ENCODE measurements around the gene GSX2. TPM values are rescaled to one million over a fixed set of nuclear protein-coding genes. Genes with fewer than 3 reads are reported as not detected.

GSX2 gene
- total RNA-seq, 1 donor: not detected

DNA sequence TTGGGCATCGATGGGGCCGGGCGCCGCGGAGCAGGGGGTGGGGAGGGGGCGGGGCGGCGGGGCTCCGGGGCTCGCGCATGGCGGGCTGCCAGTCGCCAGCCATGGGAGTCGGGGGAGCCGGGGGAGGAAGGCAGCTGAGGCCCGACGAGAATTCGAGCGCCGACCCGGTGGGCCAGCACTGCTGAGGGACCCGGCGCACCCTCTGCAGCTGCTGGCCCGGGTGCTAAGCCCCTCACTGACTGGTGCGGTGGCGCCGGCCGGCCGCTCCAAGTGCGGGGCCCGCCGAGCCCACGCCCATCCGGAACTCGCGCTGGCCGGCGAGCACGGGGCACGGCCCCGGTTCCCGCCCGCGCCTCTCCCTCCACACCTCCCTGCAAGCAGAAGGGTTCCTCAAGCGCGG is 49.4 kb downstream of the GSX2 start:
- TF ChIP-seq, protein P1, sequence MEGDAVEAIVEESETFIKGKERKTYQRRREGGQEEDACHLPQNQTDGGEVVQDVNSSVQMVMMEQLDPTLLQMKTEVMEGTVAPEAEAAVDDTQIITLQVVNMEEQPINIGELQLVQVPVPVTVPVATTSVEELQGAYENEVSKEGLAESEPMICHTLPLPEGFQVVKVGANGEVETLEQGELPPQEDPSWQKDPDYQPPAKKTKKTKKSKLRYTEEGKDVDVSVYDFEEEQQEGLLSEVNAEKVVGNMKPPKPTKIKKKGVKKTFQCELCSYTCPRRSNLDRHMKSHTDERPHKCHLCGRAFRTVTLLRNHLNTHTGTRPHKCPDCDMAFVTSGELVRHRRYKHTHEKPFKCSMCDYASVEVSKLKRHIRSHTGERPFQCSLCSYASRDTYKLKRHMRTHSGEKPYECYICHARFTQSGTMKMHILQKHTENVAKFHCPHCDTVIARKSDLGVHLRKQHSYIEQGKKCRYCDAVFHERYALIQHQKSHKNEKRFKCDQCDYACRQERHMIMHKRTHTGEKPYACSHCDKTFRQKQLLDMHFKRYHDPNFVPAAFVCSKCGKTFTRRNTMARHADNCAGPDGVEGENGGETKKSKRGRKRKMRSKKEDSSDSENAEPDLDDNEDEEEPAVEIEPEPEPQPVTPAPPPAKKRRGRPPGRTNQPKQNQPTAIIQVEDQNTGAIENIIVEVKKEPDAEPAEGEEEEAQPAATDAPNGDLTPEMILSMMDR (IDR thresholded peaks at IDR 0.05; ENCODE audit: extremely low read depth, low read depth, low read length): no peak
- no peak overlapping the region for H3K27ac ChIP-seq (ENCODE audit: low read depth, low read length)
- H3K9me3 ChIP-seq (ENCODE audit: low read depth, low read length): no peaks in the 10 kb centered on the region
- DNase-seq (ENCODE audit: insufficient read length, low spot score, missing footprints): no peak
- H3K27me3 ChIP-seq (ENCODE audit: insufficient read depth, low read length): no peaks in the 10 kb centered on the region
- no peaks in the 10 kb centered on the region for H3K36me3 ChIP-seq (ENCODE audit: insufficient read depth, low read length)
- H3K4me2 ChIP-seq (ENCODE audit: insufficient read depth, low read length): no peak overlapping the region
- H3K79me2 ChIP-seq (ENCODE audit: insufficient read depth, low read length): no peaks in the 10 kb centered on the region
- H3K4me1 ChIP-seq (ENCODE audit: insufficient read depth, low read length): peaks cover 10% of the 10 kb centered on the region
- H3K4me3 ChIP-seq (ENCODE audit: insufficient read depth, low read length): no peak overlapping the region
- no peak overlapping the region for H2AFZ ChIP-seq (ENCODE audit: low read length)
- no peaks in the 10 kb centered on the region for H4K20me1 ChIP-seq (ENCODE audit: insufficient read depth, low read length)

Small RNAs within 50 kb of the gene (small RNA-seq; reads per million reads assigned to genes)
- gene AC110792.1: not detected

Other genes with a start within 250 kb of the GSX2 start
- gene CHIC2, start 35.6 kb upstream of the GSX2 start, total RNA-seq: 66.6 and 73.1 TPM in 2 replicates
- gene PDGFRA, start 129.1 kb downstream of the GSX2 start, total RNA-seq: 316 and 373 TPM in 2 replicates